WTC11 (cell line): ENCODE data around the gene PTCH1. TPM values are rescaled to one million over a fixed set of nuclear protein-coding genes. Genes with fewer than 3 reads are reported as not detected.

Source experiments
- ATAC-seq: fragments of 200-7000 bp; cut with Tn5 transposase; 2 replicates; pipeline ENCODE4 v1.10.0; 2021; ENCODE audit warnings: mild to moderate bottlenecking, moderate library complexity
- CTCF ChIA-PET: fragments of 300-600 bp; sonication (Branson Sonifier 250); formaldehyde crosslinking; loops from one replicate; lab custom pipeline; 2021; ENCODE audit warnings: antibody characterized with exemption; lab: Charles Lee
- POLR2A ChIA-PET: fragments of 350-600 bp; sonication (Branson Sonifier 250); formaldehyde crosslinking; loops from one replicate; lab custom pipeline; 2021; ENCODE audit warnings: antibody characterized with exemption; lab: Charles Lee
- DNase-seq: peaks from one replicate; pipeline ENCODE4 v3.0.0; 2021; ENCODE audit warnings: low spot score
- H3K27ac Mint-ChIP-seq: 2 replicates; pipeline ENCODE4 v1.8.0; 2021; ENCODE audit warnings: mixed read lengths
- H3K27me3 Mint-ChIP-seq: 2 replicates; pipeline ENCODE4 v1.8.0; 2021; ENCODE audit warnings: low read depth, mild to moderate bottlenecking, moderate library complexity, mixed read lengths
- H3K36me3 Mint-ChIP-seq: 2 replicates; pipeline ENCODE4 v1.8.0; 2021; ENCODE audit warnings: mixed read lengths
- H3K4me1 Mint-ChIP-seq: 2 replicates; pipeline ENCODE4 v1.8.0; 2022; ENCODE audit warnings: mixed read lengths
- H3K4me3 Mint-ChIP-seq: 2 replicates; pipeline ENCODE4 v1.8.0; 2021; ENCODE audit warnings: mild to moderate bottlenecking, moderate library complexity, mixed read lengths
- H3K9me3 Mint-ChIP-seq: 2 replicates; pipeline ENCODE4 v1.8.0; 2021; ENCODE audit warnings: mixed read lengths
- AR ChIP-seq: fragments of 250-450 bp; sonication (Bioruptor Pico); IDR thresholded peaks from 2 replicates; pipeline ENCODE4 v1.9.0; 2021; ENCODE audit warnings: mild to moderate bottlenecking
- CREM ChIP-seq: sonication (generic); formaldehyde crosslinking; IDR thresholded peaks from 2 replicates; pipeline ENCODE4 v1.8.1; 2022; ENCODE audit warnings: mild to moderate bottlenecking, missing genetic modification reagents, moderate library complexity
- EMX1 ChIP-seq: fragments of 250-450 bp; sonication (Bioruptor Pico); IDR thresholded peaks from 2 replicates; pipeline ENCODE4 v1.8.0; 2021; ENCODE audit warnings: mild to moderate bottlenecking
- ETV6 ChIP-seq: sonication (generic); formaldehyde crosslinking; IDR thresholded peaks from 2 replicates; pipeline ENCODE4 v1.8.1; 2022; ENCODE audit warnings: mild to moderate bottlenecking, missing genetic modification reagents
- FOXP1 ChIP-seq: sonication (generic); formaldehyde crosslinking; IDR thresholded peaks from 2 replicates; pipeline ENCODE4 v1.8.0; 2022; ENCODE audit warnings: missing genetic modification reagents, mild to moderate bottlenecking, moderate library complexity, borderline replicate concordance
- IRF1 ChIP-seq: sonication (generic); formaldehyde crosslinking; IDR thresholded peaks from 2 replicates; pipeline ENCODE4 v1.8.0; 2023; ENCODE audit warnings: missing genetic modification reagents
- JUN ChIP-seq: sonication (generic); formaldehyde crosslinking; IDR thresholded peaks from 2 replicates; pipeline ENCODE4 v1.8.0; 2023; ENCODE audit warnings: mild to moderate bottlenecking, missing genetic modification reagents
- MLX ChIP-seq: sonication (generic); formaldehyde crosslinking; IDR thresholded peaks from 2 replicates; pipeline ENCODE4 v1.8.1; 2023; ENCODE audit warnings: mild to moderate bottlenecking, missing genetic modification reagents, moderate library complexity
- NFE2L1 ChIP-seq: sonication (generic); formaldehyde crosslinking; IDR thresholded peaks from 2 replicates; pipeline ENCODE4 v1.8.1; 2023; ENCODE audit warnings: missing genetic modification reagents
- NR1H2 ChIP-seq: sonication (generic); formaldehyde crosslinking; IDR thresholded peaks from 2 replicates; pipeline ENCODE4 v1.9.0; 2021; ENCODE audit warnings: mild to moderate bottlenecking, moderate library complexity, missing genetic modification reagents
- RELA ChIP-seq: sonication (generic); formaldehyde crosslinking; IDR thresholded peaks from 2 replicates; pipeline ENCODE4 v1.8.1; 2022; ENCODE audit warnings: missing genetic modification reagents, mild to moderate bottlenecking, borderline replicate concordance
- SMAD3 ChIP-seq: sonication (generic); formaldehyde crosslinking; IDR thresholded peaks from 2 replicates; pipeline ENCODE4 v1.8.0; 2022; ENCODE audit warnings: missing genetic modification reagents, mild to moderate bottlenecking, borderline replicate concordance
- SP1 ChIP-seq: sonication (generic); formaldehyde crosslinking; conservative IDR thresholded peaks from 2 replicates; pipeline ENCODE4 v1.8.1; 2022; ENCODE audit warnings: missing genetic modification reagents
- TCF7 ChIP-seq: sonication (generic); formaldehyde crosslinking; IDR thresholded peaks from 2 replicates; pipeline ENCODE4 v1.8.0; 2022; ENCODE audit warnings: mild to moderate bottlenecking, low read depth, missing genetic modification reagents, moderate library complexity
- ZNF121 ChIP-seq: sonication (generic); formaldehyde crosslinking; IDR thresholded peaks from 2 replicates; pipeline ENCODE4 v1.8.0; 2023; ENCODE audit warnings: missing genetic modification reagents
- ZNF263 ChIP-seq: sonication (generic); formaldehyde crosslinking; IDR thresholded peaks from 2 replicates; pipeline ENCODE4 v1.8.1; 2022; ENCODE audit warnings: low read depth, mild to moderate bottlenecking, moderate library complexity, missing genetic modification reagents
- ZNF423 ChIP-seq: fragments of 250-450 bp; sonication (Bioruptor Pico); IDR thresholded peaks from 2 replicates; pipeline ENCODE4 v2.1.2; 2022; ENCODE audit warnings: mild to moderate bottlenecking, moderate library complexity
- ZNF425 ChIP-seq: fragments of 250-450 bp; sonication (Bioruptor Pico); conservative IDR thresholded peaks from 2 replicates; pipeline ENCODE4 v1.9.0; 2021; ENCODE audit warnings: mild to moderate bottlenecking
- total RNA-seq: library from RNA; stranded (reverse); gene quantifications from 3 replicates; pipeline ENCODE4 v1.2.3, GENCODE V29; 2021
- TF ChIP-seq, protein P1 (sequence below): sonication (generic); formaldehyde crosslinking; IDR thresholded peaks from 2 replicates; pipeline ENCODE4 v1.8.1; 2022; ENCODE audit warnings: low read depth, missing genetic modification reagents, borderline replicate concordance
- TF ChIP-seq, protein P2 (sequence below): sonication (generic); formaldehyde crosslinking; IDR thresholded peaks from 2 replicates; pipeline ENCODE4 v1.8.1; 2023; ENCODE audit warnings: mild to moderate bottlenecking, missing genetic modification reagents

PTCH1 gene
- total RNA-seq, 1 experiment from 2014 or later, result 38.0 TPM

DNA sequence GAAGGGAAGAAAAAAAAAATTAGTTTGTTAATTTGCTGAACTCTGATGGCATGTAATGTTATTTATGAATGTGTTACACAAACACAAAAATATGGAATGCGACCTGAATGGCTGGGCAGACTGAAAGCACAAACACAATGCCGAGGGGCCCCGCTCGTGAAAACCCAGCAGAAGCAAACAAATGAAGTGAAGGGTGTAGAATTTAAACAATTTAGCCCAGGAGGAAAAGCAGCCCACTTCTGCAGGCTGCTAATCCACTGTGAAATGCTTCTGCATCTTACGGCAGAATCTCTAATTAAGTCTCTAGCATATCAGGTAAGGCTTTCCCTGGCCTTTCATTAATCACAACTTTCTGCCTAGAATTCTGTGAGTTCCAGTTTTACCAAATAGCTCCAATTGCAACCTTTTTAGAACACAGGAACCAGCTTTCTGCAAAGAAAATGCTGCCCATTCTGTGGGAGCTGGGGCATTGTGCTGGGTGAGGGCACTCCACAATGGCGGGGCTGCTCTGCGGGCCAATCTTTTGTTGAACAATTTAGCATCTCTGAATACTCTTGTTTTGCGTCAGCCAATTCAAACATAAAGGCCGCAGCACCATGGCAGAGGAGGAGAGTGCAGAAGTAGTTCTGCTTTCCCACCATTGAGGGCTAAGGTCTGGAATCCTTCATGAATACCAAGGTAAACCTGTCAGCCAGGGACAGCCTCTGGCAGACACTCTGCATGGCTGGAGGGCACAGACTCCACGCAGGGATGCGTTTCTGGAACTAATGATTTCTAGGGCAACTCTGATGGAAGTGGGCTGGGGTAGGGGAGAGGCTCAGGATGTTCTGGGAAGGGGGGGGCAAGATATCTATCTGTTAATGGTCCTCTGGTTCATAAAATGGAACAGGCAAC, 66.4 kb downstream of the PTCH1 start:
- Mint-ChIP-seq H3K9me3 (no peaks in the 10 kb centered on the region), H3K36me3 (peaks cover 71% of the 10 kb centered on the region), H3K4me3 (no peak overlapping the region)
- POLR2A ChIA-PET, result no interaction called here
- DNase-seq, result no peak
- no peak for TF ChIP-seq ZNF425
- no peak for TF ChIP-seq JUN (CRISPR knock-in tag)
- TF ChIP-seq, protein P1, sequence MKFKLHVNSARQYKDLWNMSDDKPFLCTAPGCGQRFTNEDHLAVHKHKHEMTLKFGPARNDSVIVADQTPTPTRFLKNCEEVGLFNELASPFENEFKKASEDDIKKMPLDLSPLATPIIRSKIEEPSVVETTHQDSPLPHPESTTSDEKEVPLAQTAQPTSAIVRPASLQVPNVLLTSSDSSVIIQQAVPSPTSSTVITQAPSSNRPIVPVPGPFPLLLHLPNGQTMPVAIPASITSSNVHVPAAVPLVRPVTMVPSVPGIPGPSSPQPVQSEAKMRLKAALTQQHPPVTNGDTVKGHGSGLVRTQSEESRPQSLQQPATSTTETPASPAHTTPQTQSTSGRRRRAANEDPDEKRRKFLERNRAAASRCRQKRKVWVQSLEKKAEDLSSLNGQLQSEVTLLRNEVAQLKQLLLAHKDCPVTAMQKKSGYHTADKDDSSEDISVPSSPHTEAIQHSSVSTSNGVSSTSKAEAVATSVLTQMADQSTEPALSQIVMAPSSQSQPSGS (CRISPR knock-in tag), result no peak
- TF ChIP-seq FOXP1 (CRISPR knock-in tag), result no peak
- no peak for TF ChIP-seq ZNF423 (CRISPR knock-in tag)
- no peak for TF ChIP-seq ZNF263 (CRISPR knock-in tag)
- TF ChIP-seq SMAD3 (CRISPR knock-in tag), result no peak
- TF ChIP-seq CREM (CRISPR knock-in tag), result no peak
- no peak for TF ChIP-seq SP1
- no peak for TF ChIP-seq ETV6 (CRISPR knock-in tag)
- TF ChIP-seq, protein P2, sequence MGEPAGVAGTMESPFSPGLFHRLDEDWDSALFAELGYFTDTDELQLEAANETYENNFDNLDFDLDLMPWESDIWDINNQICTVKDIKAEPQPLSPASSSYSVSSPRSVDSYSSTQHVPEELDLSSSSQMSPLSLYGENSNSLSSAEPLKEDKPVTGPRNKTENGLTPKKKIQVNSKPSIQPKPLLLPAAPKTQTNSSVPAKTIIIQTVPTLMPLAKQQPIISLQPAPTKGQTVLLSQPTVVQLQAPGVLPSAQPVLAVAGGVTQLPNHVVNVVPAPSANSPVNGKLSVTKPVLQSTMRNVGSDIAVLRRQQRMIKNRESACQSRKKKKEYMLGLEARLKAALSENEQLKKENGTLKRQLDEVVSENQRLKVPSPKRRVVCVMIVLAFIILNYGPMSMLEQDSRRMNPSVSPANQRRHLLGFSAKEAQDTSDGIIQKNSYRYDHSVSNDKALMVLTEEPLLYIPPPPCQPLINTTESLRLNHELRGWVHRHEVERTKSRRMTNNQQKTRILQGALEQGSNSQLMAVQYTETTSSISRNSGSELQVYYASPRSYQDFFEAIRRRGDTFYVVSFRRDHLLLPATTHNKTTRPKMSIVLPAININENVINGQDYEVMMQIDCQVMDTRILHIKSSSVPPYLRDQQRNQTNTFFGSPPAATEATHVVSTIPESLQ (CRISPR knock-in tag), result no peak
- TF ChIP-seq RELA (CRISPR knock-in tag), result no peak
- no peak for TF ChIP-seq AR (CRISPR knock-in tag)
- TF ChIP-seq TCF7 (CRISPR knock-in tag), result no peak
- no peak for TF ChIP-seq EMX1 (CRISPR knock-in tag)
- no peak for TF ChIP-seq IRF1 (CRISPR knock-in tag)
- TF ChIP-seq MLX, result no peak
- no peak for TF ChIP-seq ZNF121 (CRISPR knock-in tag)
- TF ChIP-seq NR1H2 (CRISPR knock-in tag), result no peak
- no peak for TF ChIP-seq NFE2L1 (CRISPR knock-in tag)
- TF ChIP-seq, all 79 proteins: peak for 0
- Mint-ChIP-seq H3K27ac (no peak overlapping the region), H3K4me1 (peaks cover 59% of the 10 kb centered on the region), H3K27me3 (no peaks in the 10 kb centered on the region)
- ATAC-seq, result no peak; the same call in 1 of the 2 replicates
- CTCF ChIA-PET, result no interaction called here
